ENCODE measurements around the gene CYB561D1.

CYB561D1 gene

GRCh38 chr1:109509176-109510134 lies 15.6 kb downstream of the CYB561D1 start, which contains the start of gene AMIGO1:
Gene AMIGO1, minus strand, starts transcription at chr1:109509727. Its CDS starts 815 bp downstream, at chr1:109508912.
- no peaks in the 10 kb centered on the region for H3K27me3 Mint-ChIP-seq
- H3K4me1 Mint-ChIP-seq, result peaks cover 58% of the 10 kb centered on the region
- H3K36me3 Mint-ChIP-seq (ENCODE audit: insufficient read depth), result peaks cover 11% of the 10 kb centered on the region
- ATAC-seq (replicated peaks; ENCODE audit: extremely low read depth, poor library complexity, severe bottlenecking) (peak; percentile 76), DNase-seq (ENCODE audit: low spot score in 2 of 2) (peak in 1 of 2 donors; percentile 23)
- H3K9me3 Mint-ChIP-seq, result no peaks in the 10 kb centered on the region
- peak within 1 kb of the TSS; percentile 93 for H3K4me3 Mint-ChIP-seq
- peak within 1 kb of the TSS; percentile 94 for H3K27ac Mint-ChIP-seq (ENCODE audit: low read depth)

DNA sequence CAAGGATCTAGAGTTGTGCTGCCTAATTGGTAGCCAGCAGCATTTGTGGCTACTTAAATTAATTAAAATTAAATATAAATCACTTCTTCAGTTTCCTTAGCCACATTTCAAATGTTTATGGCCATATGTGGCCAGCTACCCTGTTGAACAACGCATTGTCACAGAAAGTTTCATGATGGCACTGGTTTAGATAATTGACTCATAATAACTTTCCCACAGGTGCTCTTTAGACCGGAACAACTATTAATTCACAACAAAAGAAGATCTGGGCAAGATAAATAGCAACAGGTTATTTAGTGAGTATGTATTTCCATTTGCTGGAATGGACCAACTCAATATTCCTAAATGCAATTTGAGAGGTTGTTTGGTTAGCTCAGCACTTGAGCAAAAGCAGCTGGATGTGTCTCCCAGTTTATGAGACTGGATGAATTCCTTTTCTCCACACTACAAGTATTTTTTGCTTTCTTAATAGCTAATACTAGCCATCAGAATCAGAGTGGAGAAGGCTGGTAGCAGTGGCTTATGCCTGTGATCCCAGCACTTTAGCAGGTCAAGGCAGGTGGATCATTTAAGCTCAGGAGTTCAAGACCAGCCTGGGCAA lies 19.3 kb downstream of the CYB561D1 start:
- ATAC-seq (replicated peaks; ENCODE audit: extremely low read depth, poor library complexity, severe bottlenecking), result no peak
- Mint-ChIP-seq H3K4me3 (no peak overlapping the region), H3K27me3 (no peaks in the 10 kb centered on the region), H3K27ac (ENCODE audit: low read depth) (no peak overlapping the region), H3K9me3 (no peaks in the 10 kb centered on the region), H3K36me3 (ENCODE audit: insufficient read depth) (peaks cover 8% of the 10 kb centered on the region), H3K4me1 (peaks cover 24% of the 10 kb centered on the region)
- DNase-seq (ENCODE audit: low spot score in 2 of 2), result no peak

GRCh38 chr1:109514846-109515245 lies 21.0 kb downstream of the CYB561D1 start:
- Mint-ChIP-seq H3K36me3 (ENCODE audit: insufficient read depth) (no peaks in the 10 kb centered on the region), H3K4me3 (no peak overlapping the region), H3K27me3 (no peaks in the 10 kb centered on the region), H3K4me1 (peaks cover 11% of the 10 kb centered on the region), H3K9me3 (no peaks in the 10 kb centered on the region), H3K27ac (ENCODE audit: low read depth) (no peak overlapping the region)
- DNase-seq (ENCODE audit: low spot score in 2 of 2), result no peak
- ATAC-seq (replicated peaks; ENCODE audit: extremely low read depth, poor library complexity, severe bottlenecking), result no peak

- Mint-ChIP-seq H3K27ac (ENCODE audit: low read depth) (no peak overlapping the region), H3K27me3 (no peaks in the 10 kb centered on the region), H3K9me3 (no peaks in the 10 kb centered on the region), H3K4me3 (no peak overlapping the region), H3K4me1 (no peaks in the 10 kb centered on the region), H3K36me3 (ENCODE audit: insufficient read depth) (no peaks in the 10 kb centered on the region)
- DNase-seq (ENCODE audit: low spot score in 2 of 2) (no peak), ATAC-seq (replicated peaks; ENCODE audit: extremely low read depth, poor library complexity, severe bottlenecking) (no peak)
These were observed 23.0 kb downstream of the CYB561D1 start for GRCh38 chr1:109516872-109517271.

DNA sequence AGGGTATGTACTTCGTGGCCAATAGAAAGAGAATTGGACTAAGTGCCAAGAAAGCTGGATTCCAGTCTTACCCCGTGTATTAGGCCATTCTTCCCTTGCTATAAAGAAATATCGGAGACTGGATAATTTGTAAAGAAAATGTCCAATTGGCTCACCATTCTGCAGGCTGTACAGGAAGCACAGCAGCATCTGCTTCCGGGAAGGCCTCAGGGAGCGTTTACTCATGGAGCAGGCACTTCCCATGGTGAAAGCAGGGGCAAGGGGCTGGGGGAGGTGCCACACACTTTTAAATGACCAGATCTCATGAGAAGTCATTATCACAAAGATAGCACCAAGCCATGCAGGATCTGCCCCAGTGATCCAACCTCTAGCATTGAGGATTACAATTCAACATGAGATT lies 23.4 kb downstream of the CYB561D1 start:
- ATAC-seq (replicated peaks; ENCODE audit: extremely low read depth, poor library complexity, severe bottlenecking) (no peak), DNase-seq (ENCODE audit: low spot score in 2 of 2) (no peak)
- H3K4me3 Mint-ChIP-seq, result no peak overlapping the region
- H3K4me1 Mint-ChIP-seq, result no peaks in the 10 kb centered on the region
- no peaks in the 10 kb centered on the region for H3K36me3 Mint-ChIP-seq (ENCODE audit: insufficient read depth)
- no peak overlapping the region for H3K27ac Mint-ChIP-seq (ENCODE audit: low read depth)
- H3K27me3 Mint-ChIP-seq, result peaks cover 2% of the 10 kb centered on the region
- no peaks in the 10 kb centered on the region for H3K9me3 Mint-ChIP-seq

DNA sequence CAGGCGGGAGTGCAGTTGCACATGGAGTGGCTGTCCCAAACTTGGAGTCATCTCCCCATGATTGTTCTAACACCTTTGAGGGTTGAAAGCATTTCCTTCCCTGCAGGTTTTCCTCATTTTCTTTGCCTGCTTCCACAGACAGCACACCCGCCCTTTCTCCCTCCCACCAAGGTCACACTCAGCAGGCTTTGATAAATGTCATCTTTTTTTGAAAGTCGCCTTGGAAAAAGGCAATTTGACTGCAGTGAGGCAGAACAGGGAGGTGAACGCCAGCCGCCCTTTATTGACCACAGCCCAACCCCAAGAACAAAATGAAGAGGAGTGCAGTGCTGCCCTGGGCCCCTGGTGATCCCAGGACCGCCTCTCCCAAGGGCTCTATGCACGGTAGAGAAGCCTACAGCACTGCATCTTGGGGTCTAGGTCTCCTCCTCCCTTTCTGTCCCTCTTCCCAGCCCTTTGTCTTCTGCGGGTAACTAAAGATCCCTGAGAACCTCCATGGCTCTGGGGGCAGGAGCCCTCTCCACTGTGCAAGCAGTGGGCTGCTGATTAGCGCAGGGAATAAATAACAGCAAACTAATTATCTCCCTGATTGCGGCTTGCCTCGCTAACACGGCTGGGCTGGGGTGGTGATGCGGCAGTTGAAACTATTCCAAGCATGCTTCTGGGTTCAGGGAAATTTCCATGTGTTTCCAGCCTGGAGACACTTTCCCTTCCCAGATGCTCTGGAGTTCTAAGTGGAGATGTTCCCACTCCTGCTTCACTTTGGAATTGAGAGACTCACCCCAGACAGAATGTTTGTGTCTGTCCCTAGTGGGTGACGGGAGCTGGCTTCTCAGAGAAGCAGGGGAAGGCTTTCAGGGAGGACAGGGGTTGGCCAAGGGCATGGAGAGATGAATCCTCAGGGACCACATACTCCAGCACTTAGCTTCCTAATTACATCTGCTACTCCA lies 27.4 kb downstream of the CYB561D1 start:
- Mint-ChIP-seq H3K27me3 (peaks cover 12% of the 10 kb centered on the region), H3K4me1 (no peaks in the 10 kb centered on the region), H3K36me3 (ENCODE audit: insufficient read depth) (no peaks in the 10 kb centered on the region), H3K4me3 (no peak overlapping the region), H3K27ac (ENCODE audit: low read depth) (no peak overlapping the region), H3K9me3 (no peaks in the 10 kb centered on the region)
- DNase-seq (ENCODE audit: low spot score in 2 of 2) (no peak), ATAC-seq (replicated peaks; ENCODE audit: extremely low read depth, poor library complexity, severe bottlenecking) (no peak)

GRCh38 chr1:109522026-109522425 lies 28.1 kb downstream of the CYB561D1 start:
- Mint-ChIP-seq H3K27ac (ENCODE audit: low read depth) (no peak overlapping the region), H3K27me3 (peaks cover 12% of the 10 kb centered on the region), H3K36me3 (ENCODE audit: insufficient read depth) (no peaks in the 10 kb centered on the region), H3K4me1 (no peaks in the 10 kb centered on the region), H3K4me3 (no peak overlapping the region), H3K9me3 (no peaks in the 10 kb centered on the region)
- ATAC-seq (replicated peaks; ENCODE audit: extremely low read depth, poor library complexity, severe bottlenecking), result no peak
- DNase-seq (ENCODE audit: low spot score in 2 of 2), result no peak

DNA sequence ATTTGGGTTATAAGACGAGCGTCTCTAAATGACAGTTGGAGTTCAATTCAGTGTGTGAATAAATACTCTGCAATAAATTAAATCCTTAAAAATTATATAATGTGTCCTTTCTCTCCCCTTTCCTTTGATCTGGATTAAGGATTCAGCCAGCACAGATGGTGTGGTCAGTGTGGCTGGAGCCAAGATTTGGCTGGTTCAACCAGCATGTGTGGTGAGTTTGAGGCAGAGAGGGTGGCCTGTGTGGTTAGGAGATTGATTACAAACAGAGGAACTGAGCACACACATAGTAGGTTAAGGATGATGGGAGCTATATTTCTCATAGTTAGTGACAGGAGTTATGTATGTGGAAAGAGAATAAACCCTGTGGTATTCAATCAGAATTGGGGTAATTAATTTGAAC lies 29.8 kb downstream of the CYB561D1 start:
- Mint-ChIP-seq H3K27ac (ENCODE audit: low read depth) (no peak overlapping the region), H3K27me3 (peaks cover 21% of the 10 kb centered on the region), H3K4me3 (no peak overlapping the region), H3K4me1 (no peaks in the 10 kb centered on the region), H3K9me3 (no peaks in the 10 kb centered on the region), H3K36me3 (ENCODE audit: insufficient read depth) (no peaks in the 10 kb centered on the region)
- ATAC-seq (replicated peaks; ENCODE audit: extremely low read depth, poor library complexity, severe bottlenecking), result no peak
- no peak for DNase-seq (ENCODE audit: low spot score in 2 of 2)

- DNase-seq (ENCODE audit: low spot score in 2 of 2) (no peak), ATAC-seq (replicated peaks; ENCODE audit: extremely low read depth, poor library complexity, severe bottlenecking) (no peak)
- H3K4me1 Mint-ChIP-seq, result peaks cover 10% of the 10 kb centered on the region
- no peak overlapping the region for H3K4me3 Mint-ChIP-seq
- H3K9me3 Mint-ChIP-seq, result no peaks in the 10 kb centered on the region
- peaks cover 2% of the 10 kb centered on the region for H3K36me3 Mint-ChIP-seq (ENCODE audit: insufficient read depth)
- peaks cover 19% of the 10 kb centered on the region for H3K27me3 Mint-ChIP-seq
- no peak overlapping the region for H3K27ac Mint-ChIP-seq (ENCODE audit: low read depth)
These were observed 33.4 kb downstream of the CYB561D1 start for GRCh38 chr1:109527098-109527811.

GRCh38 chr1:109527846-109528695 lies 34.2 kb downstream of the CYB561D1 start:
- Mint-ChIP-seq H3K27me3 (peaks cover 11% of the 10 kb centered on the region), H3K9me3 (no peaks in the 10 kb centered on the region), H3K27ac (ENCODE audit: low read depth) (no peak overlapping the region), H3K36me3 (ENCODE audit: insufficient read depth) (peaks cover 2% of the 10 kb centered on the region), H3K4me1 (peaks cover 18% of the 10 kb centered on the region), H3K4me3 (no peak overlapping the region)
- ATAC-seq (replicated peaks; ENCODE audit: extremely low read depth, poor library complexity, severe bottlenecking), result no peak
- no peak for DNase-seq (ENCODE audit: low spot score in 2 of 2)

DNA sequence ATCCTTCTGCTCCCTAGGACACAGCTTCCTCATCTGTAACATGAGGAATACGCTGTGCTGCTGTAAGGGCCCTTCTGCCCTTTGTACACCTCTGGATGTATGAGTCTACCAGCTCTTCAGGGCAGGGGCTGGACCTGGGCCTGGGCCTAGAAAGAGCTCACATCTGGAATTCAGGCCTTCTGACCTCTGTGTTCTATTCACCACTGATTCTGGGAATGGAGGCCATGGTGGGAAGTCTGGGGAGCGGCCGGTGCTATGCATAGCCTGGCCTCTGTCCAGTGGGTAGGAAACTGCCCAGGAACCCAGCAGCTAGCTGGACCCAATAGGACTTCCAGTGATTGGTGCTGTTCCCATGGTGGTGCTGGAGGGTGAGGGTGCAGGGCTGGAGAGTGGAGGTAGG lies 34.8 kb downstream of the CYB561D1 start:
- peaks cover 9% of the 10 kb centered on the region for H3K27me3 Mint-ChIP-seq
- H3K4me3 Mint-ChIP-seq, result no peak overlapping the region
- no peaks in the 10 kb centered on the region for H3K9me3 Mint-ChIP-seq
- no peak overlapping the region for H3K27ac Mint-ChIP-seq (ENCODE audit: low read depth)
- peaks cover 18% of the 10 kb centered on the region for H3K4me1 Mint-ChIP-seq
- no peak for DNase-seq (ENCODE audit: low spot score in 2 of 2)
- H3K36me3 Mint-ChIP-seq (ENCODE audit: insufficient read depth), result peaks cover 2% of the 10 kb centered on the region
- no peak for ATAC-seq (replicated peaks; ENCODE audit: extremely low read depth, poor library complexity, severe bottlenecking)

All from central memory CD8-positive, alpha-beta T cell (primary cell).